ENCODE data around the gene DNAH9. TPM values are rescaled to one million over a fixed set of nuclear protein-coding genes. Genes with fewer than 3 reads are reported as not detected.
"Not testable (repeated sequence)": the region's sequence is repeated elsewhere in the genome, so short reads cannot be mapped to it uniquely, and the experiment has no call there.

Gene DNAH9
- total RNA-seq, 4 donors from 2014 or later: 0.13 to 0.19 TPM; not detected in 2

- TF ChIP-seq POLR2A (IDR thresholded peaks at IDR 0.05): no peak
- TF ChIP-seq CTCF (IDR thresholded peaks at IDR 0.05): no peak
- Histone ChIP-seq H3K9me3 (no peaks in the 10 kb centered on the region), H3K27ac (no peak overlapping the region), H3K4me3 (no peak overlapping the region), H3K4me1 (no peaks in the 10 kb centered on the region), H3K36me3 (no peaks in the 10 kb centered on the region), H3K27me3 (no peaks in the 10 kb centered on the region)
- no peak for DNase-seq
These were observed 342.6 kb downstream of the DNAH9 start for GRCh38 chr17:11940904-11941303.

- H3K27ac ChIP-seq: not testable (repeated sequence)
These were observed 344.8 kb downstream of the DNAH9 start for GRCh38 chr17:11943086-11943485.

DNA sequence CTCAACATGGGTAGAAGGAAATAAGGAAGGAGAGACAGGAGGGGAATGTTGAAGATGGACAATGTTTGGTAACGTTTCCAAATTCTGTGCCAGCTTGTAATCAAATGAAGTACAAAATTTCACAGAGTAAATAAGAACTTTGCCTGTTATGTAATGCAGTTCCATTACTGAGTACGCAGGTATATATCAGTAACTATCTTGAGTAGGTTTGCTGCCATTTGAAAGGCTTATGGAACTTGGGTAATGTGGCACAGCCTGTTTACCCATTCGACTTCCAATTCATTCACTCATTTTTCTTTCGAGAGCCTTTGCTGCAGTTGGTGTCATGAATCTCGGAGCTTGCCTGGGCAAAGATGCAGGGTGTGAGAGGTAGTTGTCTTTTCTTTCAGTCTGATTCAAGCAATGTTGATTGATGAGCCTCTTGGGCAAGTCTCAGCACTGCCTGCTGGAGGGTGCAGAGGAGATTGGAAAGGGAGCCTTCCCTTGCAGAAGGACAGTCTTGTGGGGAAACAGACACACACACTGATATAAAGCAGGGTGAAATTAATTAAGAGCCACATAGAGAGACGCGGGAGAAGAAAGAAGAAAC is 345.6 kb downstream of the DNAH9 start:
- H3K4me3 ChIP-seq: no peak overlapping the region
- DNase-seq: no peak
- TF ChIP-seq CTCF (IDR thresholded peaks at IDR 0.05) (no peak), POLR2A (IDR thresholded peaks at IDR 0.05) (no peak)
- no peaks in the 10 kb centered on the region for H3K9me3 ChIP-seq
- H3K27me3 ChIP-seq: no peaks in the 10 kb centered on the region
- no peak overlapping the region for H3K27ac ChIP-seq
- H3K4me1 ChIP-seq: no peaks in the 10 kb centered on the region
- H3K36me3 ChIP-seq: no peaks in the 10 kb centered on the region

More at GRCh38 chr17:11943086-11943485, 344.8 kb downstream of the DNAH9 start:
- DNase-seq, H3K27me3 ChIP-seq, H3K36me3 ChIP-seq, H3K4me3 ChIP-seq, H3K4me1 ChIP-seq, H3K9me3 ChIP-seq: not testable (repeated sequence)

- H3K27me3 ChIP-seq: no peaks in the 10 kb centered on the region
- DNase-seq: no peak
- no peaks in the 10 kb centered on the region for H3K4me1 ChIP-seq
- TF ChIP-seq CTCF (IDR thresholded peaks at IDR 0.05): no peak
- no peak overlapping the region for H3K4me3 ChIP-seq
- H3K27ac ChIP-seq: no peak overlapping the region
- no peaks in the 10 kb centered on the region for H3K9me3 ChIP-seq
- H3K36me3 ChIP-seq: no peaks in the 10 kb centered on the region
These were observed 346.3 kb downstream of the DNAH9 start for GRCh38 chr17:11944587-11944986.

- no peak overlapping the region for H3K4me3 ChIP-seq
- H3K4me1 ChIP-seq: no peaks in the 10 kb centered on the region
- no peak overlapping the region for H3K27ac ChIP-seq
- no peak for TF ChIP-seq POLR2A (IDR thresholded peaks at IDR 0.05)
- no peak for TF ChIP-seq CTCF (IDR thresholded peaks at IDR 0.05)
- no peaks in the 10 kb centered on the region for H3K36me3 ChIP-seq
- peaks cover 0 to 4% (median 0%) of the 10 kb centered on the region in 4 donors for H3K9me3 ChIP-seq
- no peaks in the 10 kb centered on the region for H3K27me3 ChIP-seq
- DNase-seq: no peak
These were observed 350.5 kb downstream of the DNAH9 start for GRCh38 chr17:11948789-11949188.

DNA sequence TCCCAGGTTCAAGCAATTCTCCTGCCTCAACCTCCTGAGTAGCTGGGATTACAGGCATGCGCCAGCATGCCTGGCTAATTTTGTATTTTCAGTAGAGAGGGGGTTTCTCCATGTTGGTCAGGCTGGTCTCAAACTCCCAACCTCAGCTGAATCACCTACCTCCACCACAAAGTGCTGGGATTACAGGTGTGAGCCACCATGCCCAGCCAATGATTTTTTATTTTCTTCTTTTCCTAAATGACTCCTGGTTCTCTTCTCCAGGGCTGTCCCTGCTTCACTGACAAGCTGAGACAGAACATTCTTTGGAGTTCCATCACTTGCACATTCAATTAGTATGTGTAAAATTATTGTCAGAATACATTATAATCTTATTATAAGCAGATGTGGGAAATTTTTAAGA is 351.3 kb downstream of the DNAH9 start:
- not testable (repeated sequence) for H3K27ac ChIP-seq, H3K27me3 ChIP-seq, H3K36me3 ChIP-seq, H3K4me1 ChIP-seq, DNase-seq, H3K4me3 ChIP-seq, H3K9me3 ChIP-seq

Data from Peyer's patch (tissue), 4 donors.